ENCODE measurements around the gene SYN1. TPM values are rescaled to one million over a fixed set of nuclear protein-coding genes. Genes with fewer than 3 reads are reported as not detected.

The SYN1 gene
- polyA plus RNA-seq, 3 donors, result 0.11 to 4.0 (median 0.29) TPM

GRCh38 chrX:47572773-47573340 is 46.8 kb downstream of the SYN1 start:
- Histone ChIP-seq H2AFZ (ENCODE audit: insufficient read depth, low read depth, low read length, poor library complexity, severe bottlenecking) (no peak overlapping the region), H3K4me2 (replicated peaks; ENCODE audit: extremely low read depth, low read length, poor library complexity, severe bottlenecking) (no peak overlapping the region), H4K20me1 (ENCODE audit: insufficient read depth, low read length) (no peaks in the 10 kb centered on the region), H3K9ac (ENCODE audit: insufficient read depth, low read length, poor library complexity, severe bottlenecking) (no peak overlapping the region), H3K36me3 (replicated peaks in 1 of 2; ENCODE audit: control insufficient read depth in 1 of 2, insufficient read depth in 2 of 2, low read length in 2 of 2) (peaks cover 33 to 42% of the 10 kb centered on the region in 2 donors), H3K27ac (ENCODE audit: low read depth in 1 of 2, low read length in 2 of 2) (no peak overlapping the region), H3K4me1 (ENCODE audit: control insufficient read depth in 1 of 2, insufficient read depth in 2 of 2, low read length in 2 of 2) (peaks cover 18 to 39% of the 10 kb centered on the region in 2 donors), H3K27me3 (ENCODE audit: control insufficient read depth in 2 of 2, insufficient read depth in 2 of 2, low read length in 2 of 2) (peaks cover 0 to 13% of the 10 kb centered on the region in 2 donors), H3K79me2 (ENCODE audit: insufficient read depth, low read length) (no peaks in the 10 kb centered on the region), H3K4me3 (replicated peaks in 1 of 3; ENCODE audit: low read depth in 2 of 3, low read length in 3 of 3) (peak overlapping the region in 1 of 3 experiments; percentile 56), H3K9me3 (replicated peaks in 1 of 2; ENCODE audit: control insufficient read depth in 1 of 2, insufficient read depth in 1 of 2, low read length in 2 of 2) (no peaks in the 10 kb centered on the region)
- Mint-ChIP-seq H3K27me3 (ENCODE audit: low read depth in 3 of 3) (peaks cover 11 to 23% (median 22%) of the 10 kb centered on the region in 3 donors), H3K27ac (peak overlapping the region in 5 of 7 donors; percentile 3 to 80 (median 29)), H3K36me3 (peaks cover 43 to 47% of the 10 kb centered on the region in 2 donors), H3K4me1 (peaks cover 25% of the 10 kb centered on the region), H3K4me3 (peak overlapping the region; percentile 46 to 74), H3K9me3 (peaks cover 0 to 10% (median 5%) of the 10 kb centered on the region in 7 donors)
- DNase-seq, result no peak
- intact Hi-C loops (cut with micrococcal nuclease), result no loop called here
- no CpG with 5 or more reads among the region's 9 CpGs for WGBS (ENCODE audit: insufficient coverage)
- no peak for TF ChIP-seq CTCF (IDR thresholded peaks at IDR 0.05)

- TF ChIP-seq CTCF (IDR thresholded peaks at IDR 0.05), result no peak
- no peak overlapping the region for H3K9ac ChIP-seq (ENCODE audit: insufficient read depth, low read length, poor library complexity, severe bottlenecking)
- H3K4me3 Mint-ChIP-seq, result no peak overlapping the region
- H3K4me1 ChIP-seq (ENCODE audit: control insufficient read depth in 1 of 2, insufficient read depth in 2 of 2, low read length in 2 of 2), result peaks cover 16 to 29% of the 10 kb centered on the region in 2 donors
- H3K79me2 ChIP-seq (ENCODE audit: insufficient read depth, low read length), result no peaks in the 10 kb centered on the region
- no peak overlapping the region for H3K4me2 ChIP-seq (replicated peaks; ENCODE audit: extremely low read depth, low read length, poor library complexity, severe bottlenecking)
- intact Hi-C loops (cut with micrococcal nuclease), result no loop called here
- H3K36me3 Mint-ChIP-seq, result peaks cover 51 to 55% of the 10 kb centered on the region in 2 donors
- H4K20me1 ChIP-seq (ENCODE audit: insufficient read depth, low read length), result no peaks in the 10 kb centered on the region
- DNase-seq, result no peak
- H3K36me3 ChIP-seq (replicated peaks in 1 of 2; ENCODE audit: control insufficient read depth in 1 of 2, insufficient read depth in 2 of 2, low read length in 2 of 2), result peaks cover 42 to 52% of the 10 kb centered on the region in 2 donors
- H3K27me3 Mint-ChIP-seq (ENCODE audit: low read depth in 3 of 3), result peaks cover 11 to 22% (median 22%) of the 10 kb centered on the region in 3 donors
- H2AFZ ChIP-seq (ENCODE audit: insufficient read depth, low read depth, low read length, poor library complexity, severe bottlenecking), result no peak overlapping the region
- peaks cover 0 to 13% of the 10 kb centered on the region in 2 donors for H3K27me3 ChIP-seq (ENCODE audit: control insufficient read depth in 2 of 2, insufficient read depth in 2 of 2, low read length in 2 of 2)
- H3K9me3 Mint-ChIP-seq, result peaks cover 0 to 10% (median 5%) of the 10 kb centered on the region in 7 donors
- no peak overlapping the region for H3K4me3 ChIP-seq (replicated peaks in 1 of 3; ENCODE audit: low read depth in 2 of 3, low read length in 3 of 3)
- H3K27ac Mint-ChIP-seq, result no peak overlapping the region
- 65% methylated on average over 4 of the region's 13 CpGs for WGBS (ENCODE audit: insufficient coverage)
- H3K9me3 ChIP-seq (replicated peaks in 1 of 2; ENCODE audit: control insufficient read depth in 1 of 2, insufficient read depth in 1 of 2, low read length in 2 of 2), result no peaks in the 10 kb centered on the region
- H3K4me1 Mint-ChIP-seq, result peaks cover 19% of the 10 kb centered on the region
- no peak overlapping the region for H3K27ac ChIP-seq (ENCODE audit: low read depth in 1 of 2, low read length in 2 of 2)
These were observed 47.8 kb downstream of the SYN1 start for GRCh38 chrX:47571896-47572295.

Measured in CD14-positive monocyte (primary cell).